Putamen (tissue), 1 donor: ENCODE results near the gene ANO6.
"Not testable (repeated sequence)": the region's sequence is repeated elsewhere in the genome, so short reads cannot be mapped to it uniquely, and the experiment has no call there.

Experiments used
- DNase-seq: peaks from one replicate; pipeline ENCODE4 v3.0.0-alpha.2; 2016; ENCODE audit warnings: low spot score

ANO6 gene, protein sequence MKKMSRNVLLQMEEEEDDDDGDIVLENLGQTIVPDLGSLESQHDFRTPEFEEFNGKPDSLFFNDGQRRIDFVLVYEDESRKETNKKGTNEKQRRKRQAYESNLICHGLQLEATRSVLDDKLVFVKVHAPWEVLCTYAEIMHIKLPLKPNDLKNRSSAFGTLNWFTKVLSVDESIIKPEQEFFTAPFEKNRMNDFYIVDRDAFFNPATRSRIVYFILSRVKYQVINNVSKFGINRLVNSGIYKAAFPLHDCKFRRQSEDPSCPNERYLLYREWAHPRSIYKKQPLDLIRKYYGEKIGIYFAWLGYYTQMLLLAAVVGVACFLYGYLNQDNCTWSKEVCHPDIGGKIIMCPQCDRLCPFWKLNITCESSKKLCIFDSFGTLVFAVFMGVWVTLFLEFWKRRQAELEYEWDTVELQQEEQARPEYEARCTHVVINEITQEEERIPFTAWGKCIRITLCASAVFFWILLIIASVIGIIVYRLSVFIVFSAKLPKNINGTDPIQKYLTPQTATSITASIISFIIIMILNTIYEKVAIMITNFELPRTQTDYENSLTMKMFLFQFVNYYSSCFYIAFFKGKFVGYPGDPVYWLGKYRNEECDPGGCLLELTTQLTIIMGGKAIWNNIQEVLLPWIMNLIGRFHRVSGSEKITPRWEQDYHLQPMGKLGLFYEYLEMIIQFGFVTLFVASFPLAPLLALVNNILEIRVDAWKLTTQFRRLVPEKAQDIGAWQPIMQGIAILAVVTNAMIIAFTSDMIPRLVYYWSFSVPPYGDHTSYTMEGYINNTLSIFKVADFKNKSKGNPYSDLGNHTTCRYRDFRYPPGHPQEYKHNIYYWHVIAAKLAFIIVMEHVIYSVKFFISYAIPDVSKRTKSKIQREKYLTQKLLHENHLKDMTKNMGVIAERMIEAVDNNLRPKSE

DNA sequence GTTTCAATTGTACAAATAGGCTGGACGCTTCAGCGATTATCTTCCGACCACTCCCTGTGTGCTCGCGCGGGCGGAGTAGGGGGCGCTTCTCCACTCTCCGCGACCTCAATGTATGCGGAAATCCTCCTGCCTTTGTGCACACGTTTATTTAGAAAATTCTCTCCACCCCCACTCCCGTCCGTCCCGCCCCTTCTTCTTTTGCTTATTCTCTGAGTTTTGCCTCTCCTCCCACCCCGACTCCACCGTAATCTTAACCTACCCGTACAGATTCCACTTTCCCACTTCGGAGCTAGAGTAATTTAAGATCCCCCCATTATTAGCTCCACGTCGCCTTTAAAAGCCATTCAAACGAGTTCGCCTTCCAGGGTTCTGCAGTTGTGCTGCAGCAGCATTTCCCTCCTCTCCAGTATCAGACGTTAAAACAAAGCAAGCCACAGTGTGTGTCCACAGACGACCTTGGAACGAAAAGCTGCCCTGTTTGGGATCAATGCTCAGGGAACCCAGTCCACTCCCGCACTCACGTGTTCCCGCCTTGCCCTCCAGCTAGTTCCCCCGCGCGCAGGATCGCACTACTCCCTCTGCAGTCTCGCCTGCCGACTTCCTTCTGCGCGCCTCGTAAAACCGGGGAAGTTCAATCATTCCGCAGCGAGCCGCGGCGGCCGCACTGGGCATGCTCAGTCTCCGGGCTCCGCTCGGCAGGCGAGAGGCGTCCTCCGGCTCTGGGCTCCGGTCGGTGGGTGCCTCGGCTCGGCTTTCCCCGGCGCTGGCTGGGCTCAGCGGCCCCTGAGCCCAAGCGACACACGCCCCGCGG is at the start of gene ANO6:
ANO6 (plus strand) TSS at position 677 of the 811 bp plus-strand sequence. CDS start 227 bp downstream, outside the sequence.
- DNase-seq, result peak; percentile 81

DNA sequence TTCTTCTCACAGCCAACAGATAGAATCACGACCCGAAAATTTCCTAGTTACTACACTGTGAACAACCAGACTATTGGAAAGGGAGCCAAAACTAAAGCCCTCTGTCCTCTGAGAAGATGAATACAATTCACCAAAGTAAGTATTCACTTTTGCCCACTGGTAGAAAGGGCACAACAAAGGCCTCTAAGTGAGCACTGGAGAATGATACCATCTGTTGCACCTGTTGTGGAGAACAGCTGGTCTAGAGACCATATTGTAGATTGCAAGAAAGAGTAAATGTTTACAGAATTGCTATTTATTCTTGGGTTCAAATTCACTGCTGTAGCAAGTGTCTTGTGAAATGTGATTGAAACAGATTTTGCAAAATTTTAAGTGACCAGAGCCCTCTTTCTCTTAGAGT is 46.9 kb upstream of the ANO6 start:
- DNase-seq, result no peak

DNA sequence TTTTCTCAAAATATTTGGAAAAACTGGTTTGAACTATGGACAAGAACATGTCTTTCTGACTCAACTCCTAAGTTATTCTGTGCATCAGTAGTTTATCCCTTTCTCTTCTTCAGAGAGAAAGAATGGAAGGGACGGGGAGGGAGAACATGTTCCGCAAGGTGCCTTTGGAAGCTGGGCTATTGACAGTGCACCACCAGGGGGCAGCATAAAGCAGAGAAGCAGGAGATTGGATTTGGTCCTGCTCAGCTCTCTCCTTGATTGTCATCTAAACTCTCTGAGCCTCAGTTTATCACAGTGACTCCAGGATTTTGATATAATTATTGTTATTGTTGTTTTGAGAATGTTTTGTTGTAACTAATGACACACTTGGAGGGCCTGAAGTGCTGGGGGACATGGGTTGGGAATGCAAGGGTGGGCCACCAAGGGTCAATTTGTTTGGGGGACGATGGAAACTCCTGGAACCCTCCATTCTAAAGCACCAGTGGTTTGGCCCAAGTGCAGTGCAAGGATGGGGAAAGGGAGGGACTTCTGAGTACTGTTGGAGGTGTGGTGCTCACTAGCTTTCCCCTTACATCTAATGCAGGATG is 45.3 kb upstream of the ANO6 start:
- DNase-seq, result peak; percentile 6

DNA sequence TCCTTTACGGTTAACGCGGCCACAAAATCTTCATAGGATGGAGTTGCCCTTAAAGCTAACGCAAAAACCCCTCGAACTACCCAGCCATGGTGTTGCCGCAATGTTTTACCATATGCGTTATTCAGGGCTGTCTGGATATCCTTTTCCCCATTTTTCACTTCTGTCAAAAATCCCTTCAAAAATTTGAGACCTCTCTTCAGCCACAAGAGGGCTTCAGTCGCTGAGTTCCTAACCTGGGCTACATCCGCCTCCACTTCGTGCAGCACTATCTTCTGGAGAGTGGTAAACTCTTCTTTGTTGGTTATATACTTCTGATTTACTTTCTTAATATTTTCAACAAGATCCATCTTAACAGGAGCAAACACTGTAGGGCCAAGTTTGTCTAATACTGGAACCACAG is 42.6 kb upstream of the ANO6 start:
- not testable (repeated sequence) for DNase-seq

DNA sequence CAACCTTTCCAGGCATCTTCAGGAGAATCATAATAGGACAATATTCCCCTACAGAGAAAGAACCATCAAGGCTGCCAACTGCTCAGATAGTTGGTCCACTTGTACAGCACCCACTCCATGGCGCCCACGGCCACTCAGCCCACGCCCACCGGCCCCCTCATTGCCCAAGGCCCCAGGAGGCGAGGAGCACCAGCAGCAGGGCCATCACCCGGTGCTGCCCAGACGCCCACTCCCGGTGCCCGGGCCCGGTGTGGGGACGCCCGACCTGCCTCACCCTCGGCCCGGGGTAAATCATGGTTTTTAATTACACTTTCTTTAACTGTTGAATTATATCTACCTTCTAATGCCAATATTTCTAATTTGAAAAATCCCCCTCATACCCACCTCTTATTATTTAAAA is 41.3 kb upstream of the ANO6 start:
- DNase-seq, result no peak

DNA sequence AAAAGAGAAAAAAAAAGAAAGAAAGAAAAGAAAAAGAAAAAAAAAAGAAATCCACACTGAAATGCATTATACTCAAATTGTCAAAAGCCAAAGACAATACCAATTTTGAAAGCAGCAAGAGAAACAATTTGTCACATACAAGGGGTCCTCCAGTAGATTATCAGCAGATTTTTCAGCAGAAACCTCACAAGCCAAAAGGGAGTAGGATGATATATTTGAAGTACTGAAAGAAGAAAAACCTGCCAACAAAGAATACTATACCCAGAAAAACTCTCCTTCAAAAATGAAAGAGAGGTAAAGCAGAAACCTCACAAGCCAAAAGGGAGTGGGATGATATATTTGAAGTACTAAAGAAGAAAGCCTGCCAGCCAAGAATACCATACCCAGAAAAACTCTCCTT is 37.1 kb upstream of the ANO6 start:
- no peak for DNase-seq

DNA sequence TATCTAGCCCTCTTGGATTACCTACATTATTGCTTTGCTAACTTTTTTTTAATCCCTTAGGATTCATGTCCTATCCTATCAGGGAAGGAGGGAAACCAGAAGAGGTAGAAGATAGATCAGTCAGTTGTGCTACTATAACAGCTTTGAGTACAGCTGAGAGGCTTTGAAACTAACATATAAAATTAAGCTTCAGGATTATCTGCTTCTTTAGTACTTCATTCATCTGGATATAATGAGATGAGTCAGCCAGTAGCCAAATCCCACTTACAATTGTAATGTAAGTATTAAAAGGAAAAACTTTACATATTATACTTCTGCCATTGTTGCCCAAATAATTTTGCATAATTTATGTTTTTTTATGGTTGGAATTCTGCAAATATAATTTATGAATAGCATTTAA is 33.4 kb upstream of the ANO6 start:
- no peak for DNase-seq

DNA sequence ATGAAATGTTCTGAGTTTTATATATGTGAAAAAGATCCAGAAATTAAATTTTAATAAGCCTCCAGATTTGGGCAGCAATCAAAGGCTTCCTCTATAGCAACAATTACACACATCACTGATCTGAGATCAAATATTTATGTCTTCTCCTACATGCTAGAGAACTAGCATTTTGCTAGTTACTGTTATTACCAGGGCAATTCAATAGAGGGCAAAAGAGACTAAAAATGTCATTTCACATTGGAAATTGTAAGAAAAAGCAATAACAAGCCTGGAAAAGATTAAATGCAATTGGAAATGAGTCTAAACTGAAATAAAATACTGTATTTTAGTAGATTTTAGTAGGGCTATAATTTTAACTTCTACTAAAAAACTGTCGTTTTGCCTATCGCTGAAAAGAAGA is 32.6 kb upstream of the ANO6 start:
- DNase-seq, result no peak

DNA sequence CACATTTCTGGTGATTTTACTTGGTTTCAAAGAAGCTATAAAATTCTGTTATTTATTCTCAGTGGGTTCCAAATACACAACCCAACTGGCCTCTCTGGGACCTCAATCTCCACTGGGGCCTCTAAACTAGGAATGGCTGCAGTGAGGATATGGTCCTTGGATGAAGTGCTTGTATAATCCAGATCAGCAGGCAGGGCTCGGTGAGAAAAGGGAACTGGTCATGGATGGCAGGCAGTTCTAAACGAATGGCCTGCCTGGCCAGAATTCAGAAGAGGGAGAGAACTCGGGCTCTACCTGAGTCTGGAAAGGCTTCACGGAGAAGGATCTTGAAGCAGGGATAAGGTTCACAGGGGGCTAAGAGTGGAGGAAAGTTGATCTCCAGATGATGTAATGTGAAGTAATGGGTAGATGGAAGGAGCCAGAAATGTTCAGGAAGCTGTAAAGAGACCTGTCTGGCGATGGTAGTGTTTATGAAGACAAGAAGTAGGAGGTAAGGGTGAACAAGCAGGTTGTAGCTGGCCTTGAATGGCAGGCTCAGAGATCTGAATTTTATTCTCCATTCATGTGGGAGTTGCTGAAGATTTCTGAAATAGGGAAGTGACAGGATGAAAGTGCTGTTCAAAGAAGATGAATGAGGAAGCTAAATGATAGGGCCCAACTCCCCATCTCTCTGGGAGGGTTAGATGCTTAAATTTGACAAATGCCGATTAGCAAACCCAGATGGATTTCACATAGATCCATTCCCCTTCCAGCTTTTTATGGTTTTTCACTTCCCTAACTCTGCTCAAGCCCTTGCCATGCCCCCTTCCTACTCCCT is 31.5 kb upstream of the ANO6 start:
- no peak for DNase-seq

DNA sequence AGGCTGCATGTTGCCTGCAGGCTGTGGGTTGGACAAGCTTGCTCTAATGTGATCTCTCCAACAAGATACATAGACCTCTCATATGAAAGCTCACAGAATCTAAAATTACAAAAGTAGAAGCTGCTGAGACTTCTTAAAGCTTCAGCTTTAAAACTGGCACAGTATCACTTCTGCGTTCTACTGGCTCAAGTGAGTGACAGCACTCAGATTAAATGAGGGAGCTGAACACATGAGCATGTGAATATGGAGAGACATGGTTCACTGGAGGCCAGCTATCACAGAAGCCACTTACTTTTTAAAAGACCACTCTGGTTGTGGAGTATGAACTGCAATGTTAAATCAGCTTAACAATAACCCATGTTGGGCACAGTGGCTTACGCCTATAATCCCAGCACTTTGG is 29.1 kb upstream of the ANO6 start:
- no peak for DNase-seq

DNA sequence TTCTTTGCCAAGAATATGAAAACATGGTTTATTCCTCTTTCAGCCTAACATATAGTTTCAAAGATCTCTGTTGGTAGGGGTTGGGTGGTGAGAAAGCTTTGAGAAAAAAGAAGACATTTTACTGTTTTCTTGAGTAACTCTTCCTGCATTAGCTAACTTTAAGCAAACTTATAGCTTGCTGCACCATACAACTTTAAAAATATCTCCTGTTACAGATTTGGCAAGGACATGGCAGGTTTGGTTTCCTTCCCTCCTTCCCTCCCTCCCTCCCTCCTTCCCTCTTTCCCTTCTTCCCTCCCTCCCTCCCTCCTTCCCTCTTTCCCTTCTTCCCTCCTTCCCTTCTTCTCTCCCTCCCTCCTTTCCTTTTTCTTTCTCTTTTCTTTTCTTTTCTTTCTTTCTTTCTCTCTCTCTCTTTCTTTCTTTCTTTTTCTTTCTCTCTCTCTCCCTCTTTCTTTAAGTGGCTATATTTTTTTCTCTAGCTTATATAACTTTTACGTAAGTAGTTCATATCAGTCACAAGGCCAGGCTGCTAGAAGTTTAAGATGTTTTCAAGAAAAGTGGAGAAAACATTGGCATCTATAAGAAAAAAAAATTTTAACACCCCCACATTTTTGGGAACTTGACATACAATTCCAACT is 26.0 kb upstream of the ANO6 start:
- no peak for DNase-seq

DNA sequence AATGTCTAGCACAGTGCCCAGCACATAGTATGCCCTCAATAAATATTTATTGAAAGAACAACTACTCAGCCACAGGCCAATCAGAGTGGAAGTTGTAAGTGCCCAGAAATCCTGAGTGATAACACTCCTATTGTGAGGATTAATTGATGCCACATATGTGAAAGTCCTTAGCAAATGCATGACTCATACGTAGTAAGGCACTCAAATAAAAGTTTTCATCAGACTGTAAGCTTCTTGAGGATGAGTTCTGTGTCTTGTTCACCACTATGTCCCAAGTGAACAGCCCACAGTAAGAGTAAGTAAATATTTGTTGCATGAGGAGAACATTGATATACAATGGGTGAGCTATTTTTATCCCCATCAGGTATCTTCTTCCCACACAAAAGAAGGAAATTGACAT is 24.7 kb upstream of the ANO6 start:
- no peak for DNase-seq

DNA sequence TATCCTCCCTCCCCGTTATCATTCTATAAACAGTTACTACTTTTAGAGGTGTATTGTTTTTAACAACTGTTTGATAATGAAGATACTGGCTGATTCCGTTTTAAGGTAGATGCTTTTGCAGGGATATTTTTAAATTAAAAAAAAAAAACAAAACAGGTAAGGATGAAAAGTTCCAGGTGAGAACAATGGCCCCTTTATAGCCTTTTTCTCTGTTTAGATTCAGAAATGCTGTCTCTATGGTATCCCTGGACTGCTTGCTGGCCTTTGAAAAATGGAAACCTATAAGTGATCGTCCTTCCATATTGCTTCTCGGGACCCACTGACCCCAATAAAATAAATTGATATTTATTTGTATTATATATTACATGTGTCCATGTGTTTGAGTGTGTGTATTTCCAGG is 23.2 kb upstream of the ANO6 start:
- no peak for DNase-seq

DNA sequence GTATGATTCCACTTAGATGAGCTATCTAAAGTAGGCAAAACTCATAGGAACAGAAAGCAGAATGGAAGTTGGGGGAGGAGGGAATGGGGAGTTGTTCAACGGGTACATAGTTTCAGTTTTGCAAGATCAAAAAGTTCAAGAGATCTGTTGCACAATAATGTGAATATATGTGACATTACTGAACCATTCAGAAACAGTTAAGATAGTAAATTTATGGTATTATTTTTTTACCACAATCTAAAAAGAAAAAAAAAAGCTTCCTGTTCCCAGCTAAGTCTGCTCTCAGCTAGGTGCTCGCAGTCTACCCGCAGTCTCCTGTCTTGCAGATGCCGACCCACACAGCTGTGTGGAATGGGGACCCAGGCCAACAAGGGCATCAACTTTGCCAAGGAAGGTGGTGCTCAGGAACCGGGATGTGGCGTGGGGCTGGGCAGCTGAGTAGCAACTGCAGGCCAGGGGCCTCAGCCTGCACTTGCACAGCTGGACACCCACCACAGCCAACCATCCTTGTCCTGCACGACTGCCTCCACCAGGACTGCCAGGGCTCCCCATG is 15.3 kb upstream of the ANO6 start:
- no peak for DNase-seq

DNA sequence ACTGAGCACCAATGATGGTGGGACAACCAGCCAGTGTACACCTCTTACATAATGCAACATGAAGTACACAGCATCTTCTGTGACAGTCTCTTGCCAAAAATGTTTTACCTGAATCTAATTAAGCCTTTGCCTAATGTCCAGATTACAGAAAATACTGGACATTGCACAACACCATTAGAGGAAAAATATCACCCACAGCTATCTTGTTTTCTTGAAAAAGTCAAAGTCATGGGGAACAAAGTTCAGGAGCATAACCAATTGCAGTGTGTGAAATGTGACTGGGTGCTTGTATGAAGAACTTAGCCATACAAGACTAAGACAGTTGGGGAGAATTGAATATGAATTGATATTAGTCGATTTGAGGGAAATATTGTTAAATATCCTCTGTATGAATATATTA is 12.1 kb upstream of the ANO6 start:
- no peak for DNase-seq

DNA sequence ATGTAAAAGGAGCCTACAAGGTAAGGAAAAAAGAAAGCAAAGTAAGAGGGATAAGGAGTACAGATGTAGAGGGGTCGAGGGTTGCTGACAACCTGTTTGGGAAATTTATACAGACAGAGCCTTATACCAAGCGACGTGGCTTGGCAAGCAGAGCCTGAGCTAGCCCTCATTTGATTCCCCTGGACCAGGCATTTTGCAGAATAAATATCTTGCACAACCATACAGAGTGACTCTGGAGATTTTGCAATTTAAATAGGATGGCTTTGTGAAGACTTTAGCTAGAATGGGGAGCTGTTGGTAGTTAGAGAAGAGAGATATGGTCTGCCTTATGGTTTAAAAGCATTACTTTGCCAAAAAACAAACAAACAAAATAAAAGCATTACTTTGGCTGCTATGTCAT is 11.1 kb upstream of the ANO6 start:
- DNase-seq, result no peak

DNA sequence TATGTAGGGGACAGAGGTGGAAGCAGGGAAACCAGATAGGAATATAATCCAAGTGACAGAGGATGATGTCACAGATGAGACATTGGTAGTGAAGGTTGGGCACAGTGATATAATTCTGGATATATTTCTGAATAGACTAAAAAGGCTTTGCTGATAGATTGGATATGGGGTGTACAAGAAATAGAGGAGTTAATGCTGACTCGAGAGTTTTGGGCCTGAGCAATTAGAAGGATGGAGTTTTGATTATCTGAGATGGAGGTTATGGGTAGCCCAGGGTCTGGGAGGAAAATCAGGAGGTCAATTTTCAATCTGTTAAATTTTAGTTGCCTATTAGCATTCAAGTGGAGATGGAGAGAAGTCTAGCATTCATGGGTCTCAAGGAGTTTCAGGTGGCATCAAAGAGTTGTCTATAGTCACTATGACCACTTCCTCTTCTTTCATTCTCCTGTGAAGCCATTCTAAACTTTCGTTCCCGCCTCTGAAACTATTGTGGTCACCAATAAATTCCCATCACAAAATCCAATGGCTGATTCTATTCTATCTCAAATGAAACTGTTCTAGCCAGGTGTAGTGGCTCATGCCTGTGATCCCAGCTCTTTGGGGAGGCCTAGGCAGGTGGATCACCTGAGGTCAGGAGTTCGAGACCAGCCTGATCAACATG is 10.6 kb upstream of the ANO6 start:
- DNase-seq, result no peak

DNA sequence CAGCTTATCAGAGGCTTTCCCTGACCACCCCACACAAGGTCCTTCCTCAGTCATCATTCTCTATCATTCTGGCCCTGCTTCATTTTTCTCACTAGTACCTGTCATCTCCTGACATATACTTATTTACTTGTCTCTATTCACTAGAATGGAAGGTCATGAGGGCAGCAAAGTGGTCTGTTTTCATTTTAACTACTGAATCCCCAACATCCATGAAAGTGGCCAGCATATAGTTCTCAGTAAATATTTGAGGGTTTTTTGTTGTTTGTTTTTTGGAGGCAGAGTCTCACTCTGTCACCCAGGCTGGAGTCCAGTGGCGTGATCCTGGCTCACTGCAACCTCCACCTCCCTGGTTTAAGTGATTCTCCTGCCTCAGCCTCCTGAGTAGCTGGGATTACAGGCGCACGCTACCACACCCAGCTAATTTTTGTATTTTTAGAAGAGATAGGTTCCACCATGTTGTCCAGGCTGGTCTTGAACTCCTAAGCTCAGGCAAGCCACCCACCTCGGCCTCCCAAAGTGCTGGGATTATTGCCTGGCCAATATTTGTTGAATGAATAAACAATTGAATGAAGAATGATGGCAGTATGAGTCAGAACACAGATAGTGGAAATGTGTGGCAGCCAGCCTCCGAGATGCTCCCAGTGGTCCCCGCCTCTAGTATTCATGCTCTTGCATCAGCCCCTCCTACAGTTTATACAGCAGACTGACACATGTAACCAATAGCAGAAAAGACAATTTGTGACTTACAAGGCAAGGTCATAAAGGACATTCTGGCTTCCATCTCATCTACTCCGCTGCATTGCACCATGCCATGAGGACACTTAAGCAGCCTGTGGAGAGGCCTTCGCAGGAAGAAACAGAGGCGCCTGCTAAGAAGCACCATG is 7.0 kb upstream of the ANO6 start:
- no peak for DNase-seq

DNA sequence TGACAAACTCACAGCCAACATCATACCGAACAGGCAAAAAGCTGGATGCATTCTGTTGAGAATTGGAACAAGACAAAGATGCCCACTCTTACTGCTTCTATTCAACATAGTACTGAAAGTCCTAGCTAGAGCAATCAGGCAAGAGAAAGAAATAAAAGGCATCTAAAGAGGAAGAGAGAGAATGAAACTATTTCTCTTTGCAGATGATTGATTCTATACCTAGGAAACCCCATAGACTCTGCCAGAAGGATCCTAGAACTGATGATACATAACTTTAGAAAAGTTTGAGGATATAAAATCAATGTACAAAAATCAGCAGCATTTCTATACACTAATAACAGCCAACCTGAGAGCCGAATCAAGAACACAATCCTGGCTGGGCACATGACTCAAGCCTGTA is 6.1 kb upstream of the ANO6 start:
- DNase-seq, result no peak
